Left ventricle myocardium inferior (tissue), 1 donor: ENCODE data around the gene GPRIN1. TPM values are rescaled to one million over a fixed set of nuclear protein-coding genes. Genes with fewer than 3 reads are reported as not detected.

ENCODE experiments used
- DNase-seq: peaks from one replicate; pipeline ENCODE4 v3.0.0-alpha.2; 2020
- H3K27ac ChIP-seq: fragments of 200-600 bp; replicated peaks from 2 replicates; pipeline ENCODE4 v1.8.0; 2021
- H3K27me3 ChIP-seq: fragments of 200-600 bp; 2 replicates; pipeline ENCODE4 v1.8.0; 2021; ENCODE audit warnings: low read depth
- H3K36me3 ChIP-seq: fragments of 200-600 bp; 2 replicates; pipeline ENCODE4 v1.8.0; 2021
- H3K4me1 ChIP-seq: fragments of 200-600 bp; 2 replicates; pipeline ENCODE4 v1.8.0; 2021
- H3K4me3 ChIP-seq: fragments of 200-600 bp; 2 replicates; pipeline ENCODE4 v1.8.0; 2021; ENCODE audit warnings: mild to moderate bottlenecking, moderate library complexity
- H3K9me3 ChIP-seq: fragments of 200-600 bp; replicated peaks from 2 replicates; pipeline ENCODE4 v1.8.0; 2021
- CTCF ChIP-seq: fragments of 200-600 bp; IDR thresholded peaks from 2 replicates; pipeline ENCODE4 v1.8.0; 2021; ENCODE audit warnings: antibody characterized with exemption, mild to moderate bottlenecking, borderline replicate concordance
- intact Hi-C: fragments of 100-400 bp; cut with micrococcal nuclease; formaldehyde crosslinking; loops from one replicate; pipeline ENCODE4 v1.11.0; 2022
- total RNA-seq: library from RNA; stranded (reverse); fragmentation: NEBNext Ultra II Directional; extraction: Animal tissue kit (Norgen Biotek cat#: 25700); gene quantifications from one replicate; pipeline ENCODE4 v1.2.1, GENCODE V29; 2021
- donor health status: DM: no; HTN: yes; CAD: no; lungs with severe emphysema.

GPRIN1 gene
- total RNA-seq, 1 donor from 2014 or later = 0.58 TPM

GRCh38 chr5:176588297-176588696 is 21.7 kb downstream of the GPRIN1 start:
- TF ChIP-seq CTCF = no peak
- Histone ChIP-seq H3K4me1 (no peaks in the 10 kb centered on the region), H3K36me3 (no peaks in the 10 kb centered on the region), H3K27me3 (peaks cover 11% of the 10 kb centered on the region), H3K9me3 (peaks cover 23% of the 10 kb centered on the region), H3K4me3 (no peak overlapping the region), H3K27ac (no peak overlapping the region)
- no peak for DNase-seq
- intact Hi-C loops = loop anchor here (5.0 kb wide), 1 partner anchor 166 kb away; no protein-coding TSS in a partner anchor

GRCh38 chr5:176587398-176587797 is 22.6 kb downstream of the GPRIN1 start:
- H3K27ac ChIP-seq = no peak overlapping the region
- no peak overlapping the region for H3K4me3 ChIP-seq
- peaks cover 4% of the 10 kb centered on the region for H3K27me3 ChIP-seq
- no peaks in the 10 kb centered on the region for H3K36me3 ChIP-seq
- H3K4me1 ChIP-seq = no peaks in the 10 kb centered on the region
- DNase-seq = no peak
- H3K9me3 ChIP-seq = peaks cover 23% of the 10 kb centered on the region
- intact Hi-C loops = loop anchor here (5.0 kb wide), 1 partner anchor 165 kb away; no protein-coding TSS in a partner anchor
- TF ChIP-seq CTCF = no peak

GRCh38 chr5:176583076-176583475 is 26.9 kb downstream of the GPRIN1 start:
- H3K4me1 ChIP-seq = no peaks in the 10 kb centered on the region
- no peak overlapping the region for H3K27ac ChIP-seq
- peaks cover 6% of the 10 kb centered on the region for H3K27me3 ChIP-seq
- TF ChIP-seq CTCF = no peak
- no peak overlapping the region for H3K4me3 ChIP-seq
- peaks cover 23% of the 10 kb centered on the region for H3K9me3 ChIP-seq
- intact Hi-C loops = no loop called here
- H3K36me3 ChIP-seq = no peaks in the 10 kb centered on the region
- DNase-seq = no peak

- DNase-seq = no peak
- intact Hi-C loops = no loop called here
- H3K9me3 ChIP-seq = peaks cover 22% of the 10 kb centered on the region
- no peaks in the 10 kb centered on the region for H3K4me1 ChIP-seq
- TF ChIP-seq CTCF = no peak
- peaks cover 18% of the 10 kb centered on the region for H3K27me3 ChIP-seq
- no peak overlapping the region for H3K4me3 ChIP-seq
- no peak overlapping the region for H3K27ac ChIP-seq
- H3K36me3 ChIP-seq = no peaks in the 10 kb centered on the region
Observed at GRCh38 chr5:176581361-176581760, 28.6 kb downstream of the GPRIN1 start.

- intact Hi-C loops = no loop called here
Observed at GRCh38 chr5:176579323-176579722, 30.6 kb downstream of the GPRIN1 start.

More at GRCh38 chr5:176579323-176579722, 30.6 kb downstream of the GPRIN1 start:
- no peak overlapping the region for H3K27ac ChIP-seq
- peaks cover 1% of the 10 kb centered on the region for H3K9me3 ChIP-seq
- no peak for DNase-seq
- no peaks in the 10 kb centered on the region for H3K36me3 ChIP-seq
- H3K4me1 ChIP-seq = no peaks in the 10 kb centered on the region
- H3K27me3 ChIP-seq = peaks cover 23% of the 10 kb centered on the region
- no peak for TF ChIP-seq CTCF
- no peak overlapping the region for H3K4me3 ChIP-seq
